Measurements from ENCODE around the gene GPM6B.
A peak's percentile ranks its signal among the peaks of the same experiment; 100 is the strongest.

GPM6B gene

GRCh38 chrX:13821738-13822137, 4.8 kb upstream of the GPM6B start:
- no peak for DNase-seq

GRCh38 chrX:13816176-13816575, 717 bp downstream of the GPM6B start:
- DNase-seq = no peak

GRCh38 chrX:13815664-13816063, 1.2 kb downstream of the GPM6B start:
- no peak for DNase-seq

- DNase-seq = no peak
These were observed 8.0 kb downstream of the GPM6B start for GRCh38 chrX:13808865-13809264.

- DNase-seq = no peak
These were observed 8.6 kb downstream of the GPM6B start for GRCh38 chrX:13808293-13808692.

GRCh38 chrX:13805241-13805640, 11.7 kb downstream of the GPM6B start:
- no peak for DNase-seq

- no peak for DNase-seq
These were observed 13.8 kb downstream of the GPM6B start for GRCh38 chrX:13803116-13803515.

GRCh38 chrX:13798184-13798583, 18.7 kb downstream of the GPM6B start:
- no peak for DNase-seq

- no peak for DNase-seq
These were observed 19.4 kb downstream of the GPM6B start for GRCh38 chrX:13797512-13797911.

GRCh38 chrX:13794417-13794816, 22.5 kb downstream of the GPM6B start:
- DNase-seq = no peak

GRCh38 chrX:13793897-13794296, 23.0 kb downstream of the GPM6B start:
- DNase-seq = no peak

GRCh38 chrX:13791559-13791958, 25.3 kb downstream of the GPM6B start:
- DNase-seq = peak; percentile 8 to 17

- no peak for DNase-seq
These were observed 25.7 kb downstream of the GPM6B start for GRCh38 chrX:13791145-13791544.

- DNase-seq = no peak
These were observed 26.4 kb downstream of the GPM6B start for GRCh38 chrX:13790206-13791131.

GRCh38 chrX:13786048-13786447, 30.8 kb downstream of the GPM6B start:
- DNase-seq = no peak

- no peak for DNase-seq
These were observed 35.9 kb downstream of the GPM6B start for GRCh38 chrX:13780868-13781427.

GRCh38 chrX:13778916-13779315, 38.0 kb downstream of the GPM6B start:
- no peak for DNase-seq

- no peak for DNase-seq
These were observed 40.5 kb downstream of the GPM6B start for GRCh38 chrX:13776387-13776786.

GRCh38 chrX:13775837-13776236, 41.1 kb downstream of the GPM6B start:
- DNase-seq = no peak

GRCh38 chrX:13774696-13775095, 42.2 kb downstream of the GPM6B start:
- DNase-seq = no peak

GRCh38 chrX:13770013-13770535, 46.8 kb downstream of the GPM6B start:
- no peak for DNase-seq

- no peak for DNase-seq
These were observed 48.0 kb downstream of the GPM6B start for GRCh38 chrX:13768939-13769338.

- DNase-seq = no peak
These were observed 52.1 kb downstream of the GPM6B start for GRCh38 chrX:13764765-13765164.

- no peak for DNase-seq
These were observed 52.6 kb downstream of the GPM6B start for GRCh38 chrX:13764281-13764680.

Data from NCI-H446 (cell line).